Activated CD4-positive, CD25-positive, alpha-beta regulatory T cell (primary cell): ENCODE measurements around the gene FARS2.
A peak's percentile ranks its signal among the peaks of the same experiment; 100 is the strongest.

Experiments
- DNase-seq, 4 experiments: peaks; one replicate each; lab custom pipeline; 2025; lab: John Stamatoyannopoulos, UW

The FARS2 gene

GRCh38 chr6:5469101-5469846 lies 208.0 kb downstream of the FARS2 start:
- DNase-seq, result no peak

GRCh38 chr6:5471044-5471443 lies 209.7 kb downstream of the FARS2 start:
- peak; percentile 6 to 29 (median 14) for DNase-seq

- DNase-seq, result no peak
Observed at GRCh38 chr6:5471637-5472398, 210.5 kb downstream of the FARS2 start.

GRCh38 chr6:5472571-5472970 lies 211.3 kb downstream of the FARS2 start:
- DNase-seq, result no peak

- DNase-seq, result no peak
Observed at GRCh38 chr6:5475779-5476178, 214.5 kb downstream of the FARS2 start.

GRCh38 chr6:5478380-5478779 lies 217.1 kb downstream of the FARS2 start:
- no peak for DNase-seq

- DNase-seq, result no peak
Observed at GRCh38 chr6:5481033-5481432, 219.7 kb downstream of the FARS2 start.

- DNase-seq, result no peak
Observed at GRCh38 chr6:5481750-5482149, 220.4 kb downstream of the FARS2 start.

- no peak for DNase-seq
Observed at GRCh38 chr6:5482619-5483018, 221.3 kb downstream of the FARS2 start.

- DNase-seq, result no peak
Observed at GRCh38 chr6:5484692-5485091, 223.4 kb downstream of the FARS2 start.

GRCh38 chr6:5486214-5486613 lies 224.9 kb downstream of the FARS2 start:
- DNase-seq, result no peak

- DNase-seq, result no peak
Observed at GRCh38 chr6:5490501-5491069, 229.3 kb downstream of the FARS2 start.

GRCh38 chr6:5492356-5492755 lies 231.0 kb downstream of the FARS2 start:
- DNase-seq, result no peak

GRCh38 chr6:5493806-5494205 lies 232.5 kb downstream of the FARS2 start:
- DNase-seq, result no peak

GRCh38 chr6:5497896-5498578 lies 236.7 kb downstream of the FARS2 start:
- DNase-seq, result no peak

GRCh38 chr6:5498579-5498899 lies 237.2 kb downstream of the FARS2 start:
- DNase-seq, result no peak

- no peak for DNase-seq
Observed at GRCh38 chr6:5499644-5500306, 238.5 kb downstream of the FARS2 start.

- no peak for DNase-seq
Observed at GRCh38 chr6:5501837-5502236, 240.5 kb downstream of the FARS2 start.

GRCh38 chr6:5504078-5504477 lies 242.8 kb downstream of the FARS2 start:
- no peak for DNase-seq

GRCh38 chr6:5506149-5506548 lies 244.8 kb downstream of the FARS2 start:
- no peak for DNase-seq

GRCh38 chr6:5506597-5506996 lies 245.3 kb downstream of the FARS2 start:
- no peak for DNase-seq

- no peak for DNase-seq
Observed at GRCh38 chr6:5507131-5507681, 245.9 kb downstream of the FARS2 start.
